ENCODE data around the gene SERPINB6.
A peak's percentile ranks its signal among the peaks of the same experiment; 100 is the strongest.
"Not testable (repeated sequence)": the region's sequence is repeated elsewhere in the genome, so short reads cannot be mapped to it uniquely, and the experiment has no call there.

SERPINB6 gene

DNA sequence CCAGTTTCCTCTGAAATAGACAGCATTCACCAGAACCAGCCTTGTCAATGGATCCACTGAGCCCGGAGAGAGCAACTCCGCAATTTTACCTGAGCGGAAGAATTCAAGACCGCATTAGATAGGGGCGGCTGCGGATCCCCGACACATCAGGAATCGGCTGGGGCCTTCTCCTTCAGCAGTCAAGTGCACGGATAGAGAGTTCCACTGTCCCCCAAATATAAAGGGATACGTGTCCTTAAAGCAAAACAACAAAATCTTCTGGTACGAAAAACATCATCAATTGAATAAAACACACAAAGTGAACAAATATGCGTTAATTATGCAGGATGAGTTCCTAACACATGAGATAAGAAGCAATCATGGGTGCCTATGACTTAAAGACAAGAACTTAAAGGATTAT, 18.3 kb downstream of the SERPINB6 start:
- DNase-seq, result no peak

GRCh38 chr6:2952557-2953095, 18.7 kb downstream of the SERPINB6 start:
- DNase-seq, result no peak

DNA sequence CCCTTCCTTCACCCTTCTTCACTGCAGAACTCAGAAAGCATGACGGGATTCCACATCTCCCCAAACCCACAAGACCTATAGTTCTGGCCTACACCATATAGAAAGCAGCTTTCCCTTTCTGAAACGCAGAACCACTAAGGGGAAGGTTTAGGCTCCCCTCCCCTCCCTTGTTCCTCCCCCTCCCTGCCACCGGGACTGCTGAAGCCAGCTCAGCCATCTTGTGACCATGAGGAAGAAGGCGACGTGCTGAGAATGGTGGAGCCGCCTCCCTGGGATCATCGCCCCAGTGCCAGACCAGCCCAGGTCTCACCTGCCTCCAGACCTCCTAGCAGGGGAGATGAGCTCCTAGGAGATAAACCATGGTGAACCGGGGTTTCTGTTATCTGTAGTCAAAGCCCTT, 19.6 kb downstream of the SERPINB6 start:
- DNase-seq, result no peak

DNA sequence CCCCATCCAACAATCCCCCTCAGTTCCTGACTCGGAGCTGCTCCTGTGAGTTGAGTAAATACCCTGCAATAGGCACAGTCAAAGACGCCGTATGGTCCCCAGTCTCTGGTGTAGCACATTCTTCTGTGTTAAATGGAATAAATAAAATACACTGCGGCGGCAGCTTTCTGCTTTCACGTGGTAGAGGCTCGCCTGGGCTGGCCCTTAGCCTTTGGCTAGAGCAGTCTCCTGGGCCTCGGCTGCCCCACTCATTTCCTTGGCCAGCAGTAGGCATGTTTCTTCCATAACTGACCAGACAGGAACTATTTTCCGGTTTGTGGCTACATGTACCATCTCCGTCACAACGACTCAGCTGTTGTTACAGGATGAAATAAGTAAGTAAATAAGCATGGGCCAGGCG, 20.7 kb downstream of the SERPINB6 start:
- no peak for DNase-seq

DNA sequence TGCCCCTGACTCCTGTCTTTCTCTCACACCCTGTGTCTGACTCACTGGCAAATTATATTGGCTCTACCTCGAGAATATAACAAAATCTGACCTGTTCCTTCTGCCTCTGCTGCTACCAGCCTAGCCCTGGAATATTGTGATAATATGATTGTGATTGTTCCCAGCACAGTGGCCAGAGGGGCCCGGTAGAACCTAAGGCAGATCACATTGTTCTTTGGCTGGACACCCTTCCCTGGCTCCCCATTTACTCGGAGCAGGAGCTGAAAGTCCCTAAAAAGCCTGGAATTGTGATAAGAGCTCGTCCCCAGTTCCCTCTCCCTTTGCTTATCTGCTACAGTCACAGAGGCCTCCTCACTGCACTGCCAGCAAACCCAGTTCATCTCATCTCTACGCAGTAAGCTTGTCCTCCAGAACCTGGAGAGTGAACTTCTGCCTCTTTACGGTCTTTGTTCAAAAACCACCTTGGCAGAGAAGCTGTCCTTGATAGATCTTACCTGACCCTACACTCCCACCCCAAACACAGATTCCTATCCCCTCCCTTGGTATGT, 21.8 kb downstream of the SERPINB6 start:
- no peak for DNase-seq

- DNase-seq, result no peak
Observed at GRCh38 chr6:2949121-2949520, 22.2 kb downstream of the SERPINB6 start.

GRCh38 chr6:2948228-2949025, 22.9 kb downstream of the SERPINB6 start:
- no peak for DNase-seq

- no peak for DNase-seq
Observed at GRCh38 chr6:2947445-2947844, 23.9 kb downstream of the SERPINB6 start.

DNA sequence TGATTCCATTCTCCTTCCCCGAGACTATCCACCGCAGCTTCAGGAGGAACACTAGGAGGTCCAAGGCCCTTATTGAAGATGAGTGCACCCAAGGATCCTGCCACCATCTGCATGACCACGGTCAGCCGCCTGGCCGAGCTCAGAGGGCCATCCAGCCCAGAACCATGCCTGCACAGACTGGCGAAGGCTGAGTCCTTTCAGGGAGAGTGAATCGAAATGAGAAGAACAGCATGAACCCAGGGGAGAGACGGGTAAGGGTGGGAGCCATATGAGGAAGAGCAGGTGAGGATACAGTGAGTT, 26.3 kb downstream of the SERPINB6 start:
- DNase-seq, result no peak

GRCh38 chr6:2944405-2945152, 26.8 kb downstream of the SERPINB6 start:
- DNase-seq, result no peak

DNA sequence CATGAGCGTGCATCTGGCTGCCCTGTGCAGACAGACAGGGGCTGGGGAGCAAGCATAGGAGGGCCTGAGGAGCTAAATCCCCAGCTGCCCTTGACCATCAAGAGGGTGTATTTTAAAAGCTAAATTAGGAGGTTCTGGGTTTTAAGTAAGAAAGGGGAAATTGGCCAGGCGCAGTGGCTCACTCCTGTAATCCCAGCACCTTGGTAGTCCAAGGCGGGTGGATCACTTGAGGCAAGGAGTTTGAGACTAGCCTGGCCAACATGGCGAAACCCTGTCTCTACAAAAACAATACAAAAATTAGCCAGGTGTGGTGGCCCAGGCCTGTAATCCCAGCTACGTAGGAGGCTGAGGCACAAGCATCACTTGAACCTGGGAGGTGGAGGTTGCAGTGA, 27.8 kb downstream of the SERPINB6 start:
- DNase-seq, result no peak

- peak; percentile 85 for DNase-seq
Observed at GRCh38 chr6:2942914-2943563, 28.3 kb downstream of the SERPINB6 start.

DNA sequence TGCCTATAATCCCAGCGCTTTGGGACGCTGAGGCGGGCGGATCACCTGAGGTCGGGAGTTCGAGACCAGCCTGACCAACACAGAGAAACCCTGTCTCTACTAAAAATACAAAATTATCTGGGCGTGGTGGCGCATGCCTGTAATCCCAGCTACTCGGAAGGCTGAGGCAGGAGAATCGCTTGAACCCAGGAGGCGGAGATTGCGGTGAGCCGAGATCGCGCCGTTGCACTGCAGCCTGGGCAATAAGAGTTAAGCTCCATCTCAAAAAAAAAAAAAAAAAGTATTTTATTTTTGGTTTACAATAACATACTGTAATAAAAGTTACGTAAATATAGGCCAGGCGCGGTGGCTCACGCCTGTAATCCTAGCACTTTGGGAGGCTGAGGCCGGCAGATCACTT, 29.3 kb downstream of the SERPINB6 start:
- not testable (repeated sequence) for DNase-seq

DNA sequence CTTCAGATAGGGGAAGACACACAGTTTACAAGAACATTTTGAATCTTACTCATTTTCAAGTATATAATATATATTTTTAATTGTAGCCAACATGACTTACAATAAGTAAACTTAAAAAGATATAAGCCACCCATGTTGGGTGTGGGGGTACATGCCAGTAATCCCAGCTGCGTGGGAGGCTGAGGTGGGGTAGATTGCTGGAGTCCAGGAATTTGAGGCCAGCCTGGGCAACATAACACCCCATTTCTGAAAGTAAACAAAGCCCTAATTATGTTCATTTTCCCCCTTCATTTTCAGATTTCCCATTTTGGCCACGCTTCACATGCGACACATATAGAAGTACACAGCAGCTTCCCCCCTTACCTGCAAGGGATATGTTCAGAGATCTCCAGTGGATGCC, 30.5 kb downstream of the SERPINB6 start:
- DNase-seq, result no peak

DNA sequence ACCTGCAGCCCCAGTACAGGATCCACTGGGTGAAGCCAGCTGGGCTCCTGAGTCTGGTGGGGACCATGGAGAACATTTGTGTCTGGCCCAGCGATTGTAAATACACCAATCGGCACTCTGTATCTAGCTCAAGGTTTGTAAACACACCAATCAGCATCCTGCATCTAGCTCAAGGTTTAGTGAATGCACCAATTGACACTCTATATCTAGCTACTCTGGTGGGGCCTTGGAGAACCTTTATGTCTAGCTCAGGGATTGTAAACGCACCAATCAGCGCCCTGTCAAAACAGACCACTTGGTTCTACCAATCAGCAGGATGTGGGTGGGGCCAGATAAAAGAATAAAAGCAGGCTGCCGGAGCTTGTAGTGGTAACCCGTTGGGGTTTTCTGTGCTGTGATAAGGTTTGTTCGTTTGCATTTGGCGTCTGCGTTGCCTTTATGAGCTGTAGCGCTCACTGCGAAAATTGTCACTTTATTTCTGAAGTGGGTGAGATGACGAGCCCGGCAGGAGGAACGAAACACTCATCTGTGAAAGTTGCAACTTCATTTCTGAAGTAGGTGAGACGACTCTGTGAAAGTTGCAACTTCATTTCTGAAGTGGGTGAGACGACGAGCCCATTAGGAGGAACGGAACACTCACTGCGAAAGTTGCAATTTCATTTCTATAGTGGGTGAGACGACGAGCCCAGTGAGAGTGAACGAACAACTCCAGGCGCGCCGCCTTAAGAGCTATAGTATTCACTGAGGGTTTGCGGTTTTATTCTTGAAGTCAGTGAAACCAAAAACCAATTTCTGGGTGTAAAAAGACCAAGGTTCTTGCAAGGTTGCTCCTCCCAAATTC, 31.1 kb downstream of the SERPINB6 start:
- DNase-seq, result peak; percentile 50

- no peak for DNase-seq
Observed at GRCh38 chr6:2939315-2940009, 31.9 kb downstream of the SERPINB6 start.

DNA sequence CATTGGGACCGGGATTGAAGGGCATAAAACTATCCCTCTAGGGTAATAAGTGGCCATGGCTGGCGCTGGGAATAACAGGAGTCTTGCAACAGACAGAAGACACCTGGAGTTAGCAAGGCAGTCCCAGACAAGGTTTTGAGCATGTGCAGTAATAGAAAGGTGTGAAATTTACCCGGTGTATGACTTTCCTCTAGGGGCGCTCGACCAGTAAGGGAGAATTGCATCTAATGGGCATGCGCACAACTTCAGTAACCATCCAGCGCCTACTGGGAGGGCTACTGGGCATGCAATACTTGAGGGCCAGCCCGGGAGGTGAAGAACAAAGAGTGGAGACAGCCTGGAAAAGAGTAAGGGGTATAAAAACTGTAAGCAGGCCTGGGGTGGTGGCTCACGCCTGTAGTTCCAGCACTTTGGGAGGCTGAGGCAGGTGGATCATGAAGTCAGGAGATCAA, 32.7 kb downstream of the SERPINB6 start:
- DNase-seq, result no peak

- DNase-seq, result no peak
Observed at GRCh38 chr6:2938004-2938631, 33.2 kb downstream of the SERPINB6 start.

DNA sequence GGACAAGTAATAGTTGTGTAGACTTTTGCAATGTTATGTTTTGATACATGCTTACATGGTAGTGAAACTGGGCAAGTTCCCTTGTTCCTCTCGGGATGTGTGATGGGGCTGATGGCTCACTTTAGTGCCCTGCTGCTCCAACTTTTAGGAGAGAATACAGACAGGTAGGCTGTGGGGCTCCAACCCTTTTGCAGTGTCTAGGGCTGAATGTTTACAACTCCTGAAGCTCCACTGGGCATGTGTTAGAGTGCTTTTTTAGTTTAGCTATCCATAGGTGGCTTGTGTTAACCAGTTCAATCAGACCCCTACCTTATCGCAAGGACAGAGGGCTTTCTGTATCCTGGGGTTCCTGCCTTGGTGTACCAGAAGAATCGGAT, 33.8 kb downstream of the SERPINB6 start:
- no peak for DNase-seq

- no peak for DNase-seq
Observed at GRCh38 chr6:2935566-2936291, 35.6 kb downstream of the SERPINB6 start.

DNA sequence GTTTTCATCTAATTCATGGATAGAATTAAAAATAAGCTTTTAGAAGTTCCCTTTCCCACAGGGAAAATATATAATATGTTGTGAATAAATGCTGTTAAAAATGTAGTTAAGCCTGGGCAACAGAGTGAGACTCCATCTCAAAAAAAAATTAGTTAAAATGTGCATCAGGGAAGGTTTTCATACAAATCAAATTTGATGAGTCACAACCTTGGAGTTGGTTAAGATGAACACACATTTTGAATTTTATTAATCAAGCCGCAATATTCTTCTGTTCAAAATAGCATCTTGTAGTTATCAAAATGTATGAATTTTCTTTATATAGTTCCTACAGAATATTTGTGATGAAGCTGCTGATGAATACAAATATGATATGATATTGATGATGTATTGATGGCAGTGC, 37.3 kb downstream of the SERPINB6 start:
- DNase-seq, result no peak
